Measurements from ENCODE around the gene DTWD2. TPM values are rescaled to one million over a fixed set of nuclear protein-coding genes. Genes with fewer than 3 reads are reported as not detected.
A peak's percentile ranks its signal among the peaks of the same experiment; 100 is the strongest.
"Not testable (repeated sequence)": the region's sequence is repeated elsewhere in the genome, so short reads cannot be mapped to it uniquely, and the experiment has no call there.

Gene DTWD2
- polyA plus RNA-seq, 1 donor, result 11.0 TPM

- no peak for DNase-seq
These were observed 125.8 kb downstream of the DTWD2 start for GRCh38 chr5:118862596-118862995.

- no peak for DNase-seq
These were observed 130.6 kb downstream of the DTWD2 start for GRCh38 chr5:118857700-118858099.

- no peak for DNase-seq
These were observed 133.5 kb downstream of the DTWD2 start for GRCh38 chr5:118854819-118855218.

GRCh38 chr5:118851785-118852184 is 136.6 kb downstream of the DTWD2 start:
- DNase-seq, result not testable (repeated sequence)

GRCh38 chr5:118849507-118849906 is 138.8 kb downstream of the DTWD2 start:
- DNase-seq, result not testable (repeated sequence)

- DNase-seq, result no peak
These were observed 144.0 kb downstream of the DTWD2 start for GRCh38 chr5:118844351-118844750.

GRCh38 chr5:118834710-118835109 is 153.6 kb downstream of the DTWD2 start:
- no peak for DNase-seq

GRCh38 chr5:118832974-118833373 is 155.4 kb downstream of the DTWD2 start:
- DNase-seq, result no peak

GRCh38 chr5:118825226-118825625 is 163.1 kb downstream of the DTWD2 start:
- no peak for DNase-seq

- no peak for DNase-seq
These were observed 169.7 kb downstream of the DTWD2 start for GRCh38 chr5:118818604-118819003.

- DNase-seq, result no peak
These were observed 179.9 kb downstream of the DTWD2 start for GRCh38 chr5:118808441-118808840.

- DNase-seq, result no peak
These were observed 181.8 kb downstream of the DTWD2 start for GRCh38 chr5:118806571-118806970.

GRCh38 chr5:118802335-118802734 is 186.0 kb downstream of the DTWD2 start:
- DNase-seq, result no peak

- no peak for DNase-seq
These were observed 192.3 kb downstream of the DTWD2 start for GRCh38 chr5:118796081-118796480.

GRCh38 chr5:118794281-118794680 is 194.1 kb downstream of the DTWD2 start:
- DNase-seq, result no peak

- no peak for DNase-seq
These were observed 194.7 kb downstream of the DTWD2 start for GRCh38 chr5:118793652-118794051.

GRCh38 chr5:118793091-118793490 is 195.3 kb downstream of the DTWD2 start:
- DNase-seq, result no peak

GRCh38 chr5:118791926-118792734 is 196.2 kb downstream of the DTWD2 start:
- peak; percentile 64 for DNase-seq

GRCh38 chr5:118789366-118789765 is 199.0 kb downstream of the DTWD2 start:
- no peak for DNase-seq

GRCh38 chr5:118788351-118788750 is 200.0 kb downstream of the DTWD2 start:
- no peak for DNase-seq
